Fibroblast of skin of scalp (primary cell): ENCODE data around the gene HS3ST6. TPM values are rescaled to one million over a fixed set of nuclear protein-coding genes. Genes with fewer than 3 reads are reported as not detected.
A peak's percentile ranks its signal among the peaks of the same experiment; 100 is the strongest.
"Not testable (repeated sequence)": the region's sequence is repeated elsewhere in the genome, so short reads cannot be mapped to it uniquely, and the experiment has no call there.

Experiments
- DNase-seq: peaks from one replicate; pipeline ENCODE4 v3.0.0-alpha.2; 2013
- polyA plus RNA-seq, 2 experiments: library from polyadenylated mRNA; unstranded; fragments of 120-200 nt; gene quantifications; one replicate each; pipeline ENCODE4 v1.2.1, GENCODE V29; 2013; ENCODE audit not compliant: insufficient read length in 2 of 2

The HS3ST6 gene
- polyA plus RNA-seq (2013, experiment 1 of 2; ENCODE audit: insufficient read length): not detected
- not detected for polyA plus RNA-seq (2013, experiment 2 of 2; ENCODE audit: insufficient read length)

GRCh38 chr16:1918351-1919326 is at the start of gene HS3ST6:
HS3ST6 (minus strand) TSS chr16:1918415; CDS start chr16:1918323, 92 bp downstream.
- DNase-seq: no peak

- no peak for DNase-seq
Observed at GRCh38 chr16:1966460-1966859, 48.2 kb upstream of the HS3ST6 start, which contains the start of gene RNF151. RNF151 (plus strand) TSS chr16:1966856; CDS start chr16:1966882, 26 bp downstream.

- DNase-seq: no peak
Observed at GRCh38 chr16:1965396-1966001, 47.3 kb upstream of the HS3ST6 start.

- peak; percentile 99 for DNase-seq
Observed at GRCh38 chr16:1964506-1965395, 46.5 kb upstream of the HS3ST6 start, which contains the start of gene RPS2. RPS2 (minus strand) TSS chr16:1964826; CDS start chr16:1964625, 201 bp downstream.

- DNase-seq: no peak
Observed at GRCh38 chr16:1963806-1964505, 45.7 kb upstream of the HS3ST6 start.

- not testable (repeated sequence) for DNase-seq
Observed at GRCh38 chr16:1962161-1963153, 44.2 kb upstream of the HS3ST6 start.

GRCh38 chr16:1961651-1962067 is 43.4 kb upstream of the HS3ST6 start:
- DNase-seq: no peak

GRCh38 chr16:1960665-1961630 is 42.7 kb upstream of the HS3ST6 start:
- DNase-seq: peak; percentile 43

- DNase-seq: peak; percentile 90
Observed at GRCh38 chr16:1959269-1960039, 41.2 kb upstream of the HS3ST6 start, which contains the start of gene NDUFB10. NDUFB10 (plus strand) TSS chr16:1959538; CDS start chr16:1959625, 87 bp downstream.

- no peak for DNase-seq
Observed at GRCh38 chr16:1958715-1959268, 40.6 kb upstream of the HS3ST6 start.

GRCh38 chr16:1958143-1958491 is 39.9 kb upstream of the HS3ST6 start:
- DNase-seq: not testable (repeated sequence)

- DNase-seq: not testable (repeated sequence)
Observed at GRCh38 chr16:1957434-1958142, 39.4 kb upstream of the HS3ST6 start.

GRCh38 chr16:1953734-1954133 is 35.5 kb upstream of the HS3ST6 start:
- DNase-seq: no peak

- no peak for DNase-seq
Observed at GRCh38 chr16:1950559-1950958, 32.3 kb upstream of the HS3ST6 start.

- no peak for DNase-seq
Observed at GRCh38 chr16:1950047-1950446, 31.8 kb upstream of the HS3ST6 start.

GRCh38 chr16:1949507-1949906 is 31.3 kb upstream of the HS3ST6 start:
- DNase-seq: no peak

GRCh38 chr16:1947369-1947670 is 29.1 kb upstream of the HS3ST6 start:
- DNase-seq: no peak
